Keratinocyte (primary cell): ENCODE data around the gene ZBTB21. TPM values are rescaled to one million over a fixed set of nuclear protein-coding genes. Genes with fewer than 3 reads are reported as not detected.

Experiments
- DNase-seq: peaks from one replicate; pipeline ENCODE4 v3.0.0-alpha.2; 2011; ENCODE audit warnings: low read depth, missing footprints, low spot score
- FAIRE-seq: peaks from 2 replicates; lab custom pipeline; 2011; peaks lifted over from hg19 to GRCh38; lab: Jason Lieb, UNC
- H2AFZ ChIP-seq: 2 replicates; pipeline ENCODE4 v1.6.0; 2012; ENCODE audit warnings: low read length, control low read depth, inconsistent platforms; ENCODE audit not compliant: control insufficient read depth
- H3K27ac ChIP-seq: 2 replicates; pipeline ENCODE4 v1.5.1; 2011; ENCODE audit warnings: low read length; ENCODE audit not compliant: control insufficient read depth, insufficient read depth
- H3K27me3 ChIP-seq: 3 replicates; pipeline ENCODE4 v1.6.0; 2011; ENCODE audit warnings: low read length; ENCODE audit not compliant: control insufficient read depth, insufficient read depth; ENCODE audit errors: extremely low read depth
- H3K36me3 ChIP-seq, 2 experiments: 2 replicates in 1 of 2; 3 replicates in 1 of 2; pipeline ENCODE4 v1.5.1; 2011; ENCODE audit warnings: low read length in 2 of 2, mild to moderate bottlenecking in 1 of 2; ENCODE audit not compliant: control insufficient read depth in 2 of 2, insufficient read depth in 2 of 2; ENCODE audit errors: extremely low read depth in 1 of 2
- H3K4me1 ChIP-seq: 3 replicates; pipeline ENCODE4 v1.5.1; 2011; ENCODE audit warnings: low read length; ENCODE audit not compliant: control insufficient read depth, insufficient read depth; ENCODE audit errors: extremely low read depth
- H3K4me2 ChIP-seq: 3 replicates; pipeline ENCODE4 v1.6.0; 2011; ENCODE audit warnings: low read depth, low read length; ENCODE audit not compliant: control insufficient read depth, insufficient read depth; ENCODE audit errors: extremely low read depth
- H3K4me3 ChIP-seq, 3 experiments: fragments of 200-600 bp in 1 of 3; sonication (generic) in 1 of 3; 2 replicates in 2 of 3; 3 replicates in 1 of 3; pipeline ENCODE4 v1.5.1; 2011 to 2016; ENCODE audit warnings: low read length in 3 of 3, mild to moderate bottlenecking in 3 of 3, control low read depth in 2 of 3, inconsistent platforms in 1 of 3, low read depth in 1 of 3, mixed read lengths in 1 of 3, mixed run types in 1 of 3, moderate library complexity in 1 of 3; ENCODE audit not compliant: control insufficient read depth in 2 of 3, insufficient read depth in 2 of 3; ENCODE audit errors: extremely low read depth in 1 of 3
- H3K79me2 ChIP-seq: 2 replicates; pipeline ENCODE4 v1.6.0; 2012; ENCODE audit warnings: low read length; ENCODE audit not compliant: control insufficient read depth, insufficient read depth
- H3K9ac ChIP-seq: 3 replicates; pipeline ENCODE4 v1.6.0; 2011; ENCODE audit warnings: low read length; ENCODE audit not compliant: control insufficient read depth, insufficient read depth; ENCODE audit errors: extremely low read depth
- H3K9me1 ChIP-seq: 3 replicates; pipeline ENCODE4 v1.6.0; 2011; ENCODE audit warnings: low read length; ENCODE audit not compliant: control insufficient read depth, insufficient read depth; ENCODE audit errors: extremely low read depth
- H3K9me3 ChIP-seq: 2 replicates; pipeline ENCODE4 v1.5.1; 2012; ENCODE audit warnings: low read depth, low read length; ENCODE audit not compliant: control insufficient read depth
- H4K20me1 ChIP-seq: 3 replicates; pipeline ENCODE4 v1.6.0; 2011; ENCODE audit warnings: low read length; ENCODE audit not compliant: control insufficient read depth, insufficient read depth; ENCODE audit errors: extremely low read depth
- CTCF ChIP-seq, 3 experiments: IDR thresholded peaks in 1 of 3; conservative IDR thresholded peaks in 1 of 3; optimal IDR thresholded peaks in 1 of 3; 2 replicates in 2 of 3; 3 replicates in 1 of 3; pipeline versions ENCODE3 to v1.5.1; 2011; ENCODE audit warnings: low read length in 3 of 3, mild to moderate bottlenecking in 3 of 3, moderate library complexity in 2 of 3, control low read depth in 1 of 3, inconsistent platforms in 1 of 3; ENCODE audit not compliant: insufficient read depth in 2 of 3; ENCODE audit errors: extremely low read depth in 1 of 3
- EZH2 ChIP-seq: IDR thresholded peaks from one replicate; pipeline ENCODE4 v1.6.1; 2012; ENCODE audit warnings: inconsistent platforms, mild to moderate bottlenecking, low read length, moderate library complexity
- dilution Hi-C: fragments of 300-500 bp; cut with MboI; formaldehyde crosslinking; loops from one replicate; pipeline ENCODE4 v1.7.0; 2020; ENCODE audit warnings: low sequenced_read_pairs; ENCODE audit not compliant: extremely low pct_ligation_motif_present
- polyA plus RNA-seq, 5 experiments: library from polyadenylated mRNA; depleted of rRNA in 3 of 5; stranded (reverse) in 3 of 5; stranded (forward) in 1 of 5; unstranded in 1 of 5; fragments of >200 nt; gene quantifications; 1 replicate in 1 of 5; 2 replicates in 3 of 5; 3 replicates in 1 of 5; pipeline versions ENCODE4 v1.2.1 to v1.2.3, GENCODE V29; 2011 to 2012; ENCODE audit warnings: missing spikeins in 2 of 5, low read depth in 1 of 5, low replicate concordance in 1 of 5

The ZBTB21 gene
- polyA plus RNA-seq, 1 donor (not counting 4 experiments of a cell fraction or from before 2014, with no cell fraction given) = 9.5 TPM

GRCh38 chr21:42043201-42043895, 33.2 kb upstream of the ZBTB21 start:
- Histone ChIP-seq H2AFZ (no peak overlapping the region), H3K9ac (no peak overlapping the region), H3K4me3 (no peak overlapping the region), H3K9me1 (no peaks in the 10 kb centered on the region), H3K4me1 (peaks cover 41% of the 10 kb centered on the region), H3K27me3 (no peaks in the 10 kb centered on the region), H3K36me3 (no peaks in the 10 kb centered on the region), H3K4me2 (no peak overlapping the region), H3K9me3 (no peaks in the 10 kb centered on the region), H4K20me1 (no peaks in the 10 kb centered on the region), H3K27ac (no peak overlapping the region), H3K79me2 (no peaks in the 10 kb centered on the region)
- dilution Hi-C loops = no loop called here
- DNase-seq (no peak), FAIRE-seq (no peak)
- no peak for TF ChIP-seq EZH2
- no peak for TF ChIP-seq CTCF (optimal IDR thresholded peaks at IDR 0.05 in 1 of 3, IDR thresholded peaks at IDR 0.05 in 1 of 3, conservative IDR thresholded peaks at IDR 0.05 in 1 of 3; ENCODE audit: extremely low read depth in 1 of 3, insufficient read depth in 2 of 3, low read length in 3 of 3)

GRCh38 chr21:42042651-42043050, 32.5 kb upstream of the ZBTB21 start:
- peak; percentile 46 for FAIRE-seq
- Histone ChIP-seq H2AFZ (no peak overlapping the region), H3K9me1 (no peaks in the 10 kb centered on the region), H3K4me1 (peaks cover 41% of the 10 kb centered on the region), H3K4me3 (no peak overlapping the region), H4K20me1 (no peaks in the 10 kb centered on the region), H3K9ac (no peak overlapping the region), H3K9me3 (no peaks in the 10 kb centered on the region), H3K36me3 (no peaks in the 10 kb centered on the region), H3K79me2 (no peaks in the 10 kb centered on the region), H3K27me3 (no peaks in the 10 kb centered on the region), H3K27ac (no peak overlapping the region), H3K4me2 (peak overlapping the region; percentile 48)
- dilution Hi-C loops = no loop called here
- DNase-seq = no peak
- no peak for TF ChIP-seq CTCF (optimal IDR thresholded peaks at IDR 0.05 in 1 of 3, IDR thresholded peaks at IDR 0.05 in 1 of 3, conservative IDR thresholded peaks at IDR 0.05 in 1 of 3; ENCODE audit: extremely low read depth in 1 of 3, insufficient read depth in 2 of 3, low read length in 3 of 3)
- no peak for TF ChIP-seq EZH2
